ENCODE data around the gene NME1. TPM values are rescaled to one million over a fixed set of nuclear protein-coding genes. Genes with fewer than 3 reads are reported as not detected.

NME1 gene
- total and polyA plus RNA-seq, 9 of the 15 experiments (the other 6 are each of a cell fraction or from before 2014, with no cell fraction given) = 449 to 1,588 (median 604) TPM

GRCh38 chr17:51166198-51166986 lies 13.0 kb downstream of the NME1 start, which contains the start of gene NME2 (continued):
- TF ChIP-seq SUPT5H (IDR thresholded peaks at IDR 0.05) = peak; percentile 55; the same call in 1 of the 2 replicates
- TF ChIP-seq, protein P1, sequence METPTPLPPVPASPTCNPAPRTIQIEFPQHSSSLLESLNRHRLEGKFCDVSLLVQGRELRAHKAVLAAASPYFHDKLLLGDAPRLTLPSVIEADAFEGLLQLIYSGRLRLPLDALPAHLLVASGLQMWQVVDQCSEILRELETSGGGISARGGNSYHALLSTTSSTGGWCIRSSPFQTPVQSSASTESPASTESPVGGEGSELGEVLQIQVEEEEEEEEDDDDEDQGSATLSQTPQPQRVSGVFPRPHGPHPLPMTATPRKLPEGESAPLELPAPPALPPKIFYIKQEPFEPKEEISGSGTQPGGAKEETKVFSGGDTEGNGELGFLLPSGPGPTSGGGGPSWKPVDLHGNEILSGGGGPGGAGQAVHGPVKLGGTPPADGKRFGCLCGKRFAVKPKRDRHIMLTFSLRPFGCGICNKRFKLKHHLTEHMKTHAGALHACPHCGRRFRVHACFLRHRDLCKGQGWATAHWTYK (CRISPR knock-in tag; IDR thresholded peaks at IDR 0.05) = peak; percentile 74; the same call in 1 of the 2 replicates
- TF ChIP-seq PRPF4 (IDR thresholded peaks at IDR 0.05; ENCODE audit: insufficient read depth, low read depth, low read length, poor library complexity, severe bottlenecking) = peak; percentile 60
- TF ChIP-seq HOXB6 (CRISPR knock-in tag; IDR thresholded peaks at IDR 0.05; ENCODE audit: borderline replicate concordance) = no peak
- no peak for TF ChIP-seq MAFF (IDR thresholded peaks at IDR 0.05; ENCODE audit: low read length)
- peak; percentile 86 to 97; a peak in 3 of 4 replicates for TF ChIP-seq SIN3A (IDR thresholded peaks at IDR 0.05; ENCODE audit: borderline replicate concordance in 2 of 2, control insufficient read depth in 1 of 2, low read depth in 2 of 2, low read length in 2 of 2)
- 0 out of 2 replicates have a peak, but pooled peaks have one; percentile 11 for TF ChIP-seq RBM14 (IDR thresholded peaks at IDR 0.05; ENCODE audit: borderline replicate concordance, insufficient read depth, low read depth, low read length)
- peak; percentile 76 to 85 for TF ChIP-seq E2F6 (IDR thresholded peaks at IDR 0.05; ENCODE audit: borderline replicate concordance in 1 of 2, extremely low read depth in 1 of 2, insufficient read depth in 1 of 2, insufficient read length in 1 of 2, low read depth in 1 of 2, low read length in 1 of 2, poor library complexity in 1 of 2, severe bottlenecking in 1 of 2)
- TF ChIP-seq JUN (IDR thresholded peaks at IDR 0.05; ENCODE audit: borderline replicate concordance, low read depth, low read length) = peak; percentile 10; the same call in 1 of the 2 replicates
- TF ChIP-seq JUN (CRISPR knock-in tag; IDR thresholded peaks at IDR 0.05; ENCODE audit: borderline replicate concordance) = peak; percentile 94; the same call in 1 of the 2 replicates
- peak in 1 of 2 experiments; percentile 59; a peak in 1 of 4 replicates for TF ChIP-seq UBTF (IDR thresholded peaks at IDR 0.05; ENCODE audit: borderline replicate concordance in 1 of 2, low read depth in 2 of 2, low read length in 2 of 2)
- no peak for TF ChIP-seq MCM7 (IDR thresholded peaks at IDR 0.05)
- no peak for TF ChIP-seq SMC3 (conservative IDR thresholded peaks at IDR 0.05; ENCODE audit: insufficient read depth, low read depth, low read length)
- TF ChIP-seq KHSRP (IDR thresholded peaks at IDR 0.05) = no peak
- 0 out of 2 replicates have a peak, but pooled peaks have one; percentile 11 for TF ChIP-seq CREB1 (IDR thresholded peaks at IDR 0.05)
- TF ChIP-seq CREB1 (CRISPR knock-in tag; IDR thresholded peaks at IDR 0.05) = no peak; the same call in 1 of the 2 replicates
- TF ChIP-seq CGGBP1 (CRISPR knock-in tag; IDR thresholded peaks at IDR 0.05) = 0 out of 2 replicates have a peak, but pooled peaks have one; percentile 54
- no peak for TF ChIP-seq RBM22 (IDR thresholded peaks at IDR 0.05; ENCODE audit: low read depth, low read length, poor library complexity, severe bottlenecking)
- TF ChIP-seq E2F1 (CRISPR knock-in tag; IDR thresholded peaks at IDR 0.05) = no peak
- TF ChIP-seq IRF2 (CRISPR knock-in tag; IDR thresholded peaks at IDR 0.05) = no peak

Measured in K562 (cell line).